HG03432 (cell line): ENCODE data around the gene ISLR2.

Experiments used
- ATAC-seq: cut with Tn5 transposase; IDR thresholded peaks from one replicate; pipeline ENCODE4 v1.9.1; 2021; ENCODE audit warnings: mild to moderate bottlenecking, moderate library complexity; ENCODE audit not compliant: unreplicated experiment

ISLR2 gene

DNA sequence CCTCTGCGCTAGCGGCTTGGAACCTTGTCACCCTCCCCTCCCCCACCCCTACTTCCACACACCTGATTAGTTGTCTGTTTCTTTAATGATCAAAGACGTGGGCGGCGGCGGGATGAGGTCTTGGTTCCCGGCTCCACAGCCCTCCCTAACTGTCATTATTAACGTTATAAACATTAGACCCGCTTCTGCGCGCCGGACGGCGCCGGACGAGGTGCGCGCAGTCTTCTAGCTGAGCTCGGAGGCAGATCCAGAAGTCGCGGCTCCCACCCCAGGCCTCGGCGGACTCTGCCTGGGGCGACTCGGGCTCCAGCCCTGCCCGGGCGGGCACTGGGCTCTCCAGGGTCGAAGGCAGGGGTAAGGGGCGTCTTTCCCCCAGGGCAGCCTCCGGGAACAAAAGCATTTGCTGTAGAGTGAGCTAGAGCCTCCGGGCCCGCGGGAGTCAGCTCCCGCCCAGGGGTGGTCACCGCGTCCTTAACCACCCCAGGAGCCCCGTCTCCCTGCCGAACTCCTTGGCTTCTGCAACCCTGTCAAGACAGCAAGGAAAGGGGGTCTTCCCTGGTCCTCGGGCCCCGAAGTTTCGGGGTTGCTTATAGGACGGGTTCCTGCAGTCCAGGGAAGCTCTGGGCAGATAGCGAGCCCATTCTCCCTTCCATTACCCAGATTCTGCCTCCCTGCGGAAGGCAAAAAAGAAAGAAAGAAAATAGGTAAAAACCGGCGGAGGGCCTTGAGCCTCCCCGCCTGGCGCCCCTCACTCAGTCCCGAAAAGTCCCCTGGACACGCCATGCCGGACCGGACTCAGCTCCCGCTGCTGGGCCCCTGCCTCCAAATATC, 2.2 kb upstream of the ISLR2 start:
- ATAC-seq, result no peak

DNA sequence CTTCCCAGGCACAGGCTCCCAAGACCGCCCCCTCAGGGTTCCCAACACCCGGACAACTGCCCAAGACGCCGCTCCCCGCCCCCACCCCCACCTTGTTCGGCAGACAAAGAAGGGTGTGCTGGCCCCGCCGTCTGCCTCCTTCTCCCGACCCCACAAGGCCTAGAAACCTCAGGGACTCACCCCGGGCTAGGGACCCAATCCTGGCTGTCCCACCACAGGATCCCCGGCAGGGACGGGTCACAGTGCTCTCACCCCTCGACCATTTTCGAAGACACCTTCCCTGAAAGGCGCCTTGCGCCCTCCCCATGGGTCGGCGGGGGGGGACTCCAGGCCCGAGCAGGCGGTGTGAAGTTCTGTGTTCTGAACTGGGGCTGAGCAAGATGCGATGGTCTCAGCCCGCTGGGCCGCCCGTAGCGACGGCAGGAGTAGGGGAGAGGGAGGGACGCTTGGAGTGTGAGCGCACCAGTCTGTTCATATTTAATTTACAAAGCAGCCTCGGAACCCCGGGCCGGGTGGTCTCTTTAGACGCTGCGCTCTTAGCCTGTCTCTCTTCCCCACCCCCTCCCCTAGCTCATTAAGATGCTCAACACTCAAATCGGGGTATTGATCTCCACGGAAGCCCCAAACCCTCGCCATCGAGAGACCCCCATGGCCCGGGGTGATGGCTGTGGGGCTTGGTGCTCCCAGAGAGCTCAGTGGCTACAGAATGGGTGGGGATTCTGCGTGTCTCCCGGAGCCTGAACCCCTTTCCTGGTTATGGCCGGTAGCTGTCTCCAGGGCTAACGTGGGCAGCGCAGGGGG, 1.4 kb upstream of the ISLR2 start:
- no peak for ATAC-seq

DNA sequence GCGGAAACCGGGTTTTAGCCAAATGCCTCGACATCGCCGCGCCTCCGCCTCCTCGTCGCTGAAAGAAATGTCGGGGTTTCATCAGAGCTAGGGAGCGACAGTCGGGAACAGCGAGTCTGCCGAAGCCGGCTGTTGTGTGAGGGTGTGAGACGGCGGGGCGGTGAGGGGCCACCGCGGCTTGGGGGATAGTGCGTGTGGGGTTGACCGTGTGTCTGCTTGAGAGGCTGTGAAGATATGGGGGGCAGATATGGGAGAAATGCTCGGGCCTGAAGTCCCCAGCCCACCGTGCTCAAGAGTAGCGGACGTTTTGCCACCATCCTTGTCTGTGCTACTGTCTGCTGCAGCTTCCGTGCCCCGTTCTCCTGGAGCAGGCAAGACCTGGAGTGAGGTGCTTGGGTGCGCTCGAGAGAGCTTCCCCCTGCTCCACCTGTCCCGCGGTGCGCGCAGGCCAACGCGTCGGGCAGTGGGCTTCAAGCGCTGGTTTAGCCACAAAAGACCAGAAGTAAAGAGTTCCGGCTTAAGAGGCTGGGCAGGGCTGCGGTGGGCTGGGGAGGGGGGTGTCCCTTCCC, 716 bp upstream of the ISLR2 start:
- no peak for ATAC-seq

DNA sequence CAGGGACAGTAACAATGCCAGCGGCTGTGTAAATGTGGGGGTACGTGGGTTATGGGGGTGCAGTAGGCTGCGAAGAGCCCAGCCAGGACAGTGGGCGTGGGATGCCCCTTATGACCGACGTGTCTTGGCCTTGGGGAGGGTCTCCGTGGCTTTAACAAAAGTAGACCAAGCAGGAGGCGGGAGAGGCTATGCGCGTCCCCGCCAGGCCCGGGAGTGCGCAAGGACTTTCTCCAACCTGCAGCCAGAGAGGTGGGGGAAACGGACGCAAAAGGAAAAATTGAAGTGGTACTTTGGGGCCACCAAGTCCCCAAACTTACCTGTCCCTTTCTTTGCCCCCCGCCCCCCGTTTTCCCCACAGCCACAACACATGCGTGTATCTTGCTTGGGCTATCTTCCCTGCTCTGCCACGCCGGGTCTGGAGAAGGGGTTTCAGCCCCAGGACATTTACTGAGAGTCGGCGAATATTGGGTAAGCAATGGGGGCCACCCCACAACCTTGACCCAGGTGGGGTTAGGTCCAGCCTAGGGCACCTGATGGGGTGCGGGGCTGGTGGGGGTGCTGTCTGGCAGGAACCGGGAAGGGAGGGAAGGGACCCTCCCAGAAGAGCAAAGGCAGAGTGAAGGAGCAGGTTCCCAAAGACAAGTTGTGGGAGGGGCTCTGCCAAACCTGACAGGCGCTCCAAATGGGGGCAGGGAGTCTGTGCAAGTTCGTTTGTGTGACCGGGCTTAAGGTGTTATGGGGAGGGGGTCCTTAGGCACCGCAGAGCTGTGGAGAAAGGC, 652 bp downstream of the ISLR2 start:
- no peak for ATAC-seq

DNA sequence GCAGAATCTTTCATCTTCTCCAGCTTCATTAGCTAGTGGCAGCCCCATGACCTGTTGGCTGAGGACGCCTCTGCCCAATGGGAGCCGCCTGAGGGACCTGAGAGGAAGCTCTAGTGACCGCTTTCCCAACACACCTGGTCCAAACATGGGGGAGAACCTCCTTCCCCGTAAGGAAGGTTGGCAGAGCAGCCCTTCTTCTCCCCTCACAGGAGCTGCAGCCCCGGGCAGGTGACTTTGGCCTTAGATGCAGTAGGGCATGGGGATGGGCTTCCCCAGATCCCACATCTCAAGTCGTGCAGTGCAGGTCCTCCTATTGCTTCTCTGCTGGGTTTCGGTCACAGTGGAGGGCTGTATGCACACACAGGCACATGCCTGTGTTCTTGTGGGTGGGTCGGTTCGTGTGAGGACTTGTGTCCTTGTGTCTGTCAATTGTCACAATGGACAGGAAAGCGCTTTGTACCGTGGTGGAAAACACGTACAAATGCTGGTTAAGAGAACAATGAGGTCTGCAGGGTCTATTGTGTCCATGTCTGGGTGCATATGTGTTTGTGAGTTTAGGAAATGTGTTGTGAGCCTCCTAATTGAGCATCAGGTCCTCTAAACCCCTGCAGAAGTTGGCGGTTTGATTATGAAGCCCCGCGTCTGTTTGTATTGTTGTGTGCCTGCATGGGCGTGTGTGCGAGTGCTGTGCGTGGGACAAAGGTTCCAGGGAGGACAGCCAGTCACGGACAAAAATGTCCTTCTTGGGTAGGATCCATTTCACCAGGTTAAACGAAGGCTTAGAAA, 1.4 kb downstream of the ISLR2 start:
- no peak for ATAC-seq

DNA sequence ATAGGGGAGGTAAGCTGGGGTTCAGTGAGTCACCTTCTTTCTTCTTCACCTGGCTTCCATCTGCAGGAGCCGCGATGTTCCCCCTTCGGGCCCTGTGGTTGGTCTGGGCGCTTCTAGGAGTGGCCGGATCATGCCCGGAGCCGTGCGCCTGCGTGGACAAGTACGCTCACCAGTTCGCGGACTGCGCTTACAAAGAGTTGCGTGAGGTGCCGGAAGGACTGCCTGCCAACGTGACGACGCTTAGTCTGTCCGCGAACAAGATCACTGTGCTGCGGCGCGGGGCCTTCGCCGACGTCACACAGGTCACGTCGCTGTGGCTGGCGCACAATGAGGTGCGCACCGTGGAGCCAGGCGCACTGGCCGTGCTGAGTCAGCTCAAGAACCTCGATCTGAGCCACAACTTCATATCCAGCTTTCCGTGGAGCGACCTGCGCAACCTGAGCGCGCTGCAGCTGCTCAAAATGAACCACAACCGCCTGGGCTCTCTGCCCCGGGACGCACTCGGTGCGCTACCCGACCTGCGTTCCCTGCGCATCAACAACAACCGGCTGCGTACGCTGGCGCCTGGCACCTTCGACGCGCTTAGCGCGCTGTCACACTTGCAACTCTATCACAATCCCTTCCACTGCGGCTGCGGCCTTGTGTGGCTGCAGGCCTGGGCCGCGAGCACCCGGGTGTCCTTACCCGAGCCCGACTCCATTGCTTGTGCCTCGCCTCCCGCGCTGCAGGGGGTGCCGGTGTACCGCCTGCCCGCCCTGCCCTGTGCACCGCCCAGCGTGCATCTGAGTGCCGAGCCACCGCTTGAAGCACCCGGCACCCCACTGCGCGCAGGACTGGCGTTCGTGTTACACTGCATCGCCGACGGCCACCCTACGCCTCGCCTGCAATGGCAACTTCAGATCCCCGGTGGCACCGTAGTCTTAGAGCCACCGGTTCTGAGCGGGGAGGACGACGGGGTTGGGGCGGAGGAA, 2.6 kb downstream of the ISLR2 start:
- ATAC-seq, result no peak

DNA sequence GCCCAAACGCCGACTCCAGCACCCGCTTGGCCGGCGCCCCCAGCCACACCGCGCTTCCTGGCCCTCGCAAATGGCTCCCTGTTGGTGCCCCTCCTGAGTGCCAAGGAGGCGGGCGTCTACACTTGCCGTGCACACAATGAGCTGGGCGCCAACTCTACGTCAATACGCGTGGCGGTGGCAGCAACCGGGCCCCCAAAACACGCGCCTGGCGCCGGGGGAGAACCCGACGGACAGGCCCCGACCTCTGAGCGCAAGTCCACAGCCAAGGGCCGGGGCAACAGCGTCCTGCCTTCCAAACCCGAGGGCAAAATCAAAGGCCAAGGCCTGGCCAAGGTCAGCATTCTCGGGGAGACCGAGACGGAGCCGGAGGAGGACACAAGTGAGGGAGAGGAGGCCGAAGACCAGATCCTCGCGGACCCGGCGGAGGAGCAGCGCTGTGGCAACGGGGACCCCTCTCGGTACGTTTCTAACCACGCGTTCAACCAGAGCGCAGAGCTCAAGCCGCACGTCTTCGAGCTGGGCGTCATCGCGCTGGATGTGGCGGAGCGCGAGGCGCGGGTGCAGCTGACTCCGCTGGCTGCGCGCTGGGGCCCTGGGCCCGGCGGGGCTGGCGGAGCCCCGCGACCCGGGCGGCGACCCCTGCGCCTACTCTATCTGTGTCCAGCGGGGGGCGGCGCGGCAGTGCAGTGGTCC, 3.5 kb downstream of the ISLR2 start:
- no peak for ATAC-seq

DNA sequence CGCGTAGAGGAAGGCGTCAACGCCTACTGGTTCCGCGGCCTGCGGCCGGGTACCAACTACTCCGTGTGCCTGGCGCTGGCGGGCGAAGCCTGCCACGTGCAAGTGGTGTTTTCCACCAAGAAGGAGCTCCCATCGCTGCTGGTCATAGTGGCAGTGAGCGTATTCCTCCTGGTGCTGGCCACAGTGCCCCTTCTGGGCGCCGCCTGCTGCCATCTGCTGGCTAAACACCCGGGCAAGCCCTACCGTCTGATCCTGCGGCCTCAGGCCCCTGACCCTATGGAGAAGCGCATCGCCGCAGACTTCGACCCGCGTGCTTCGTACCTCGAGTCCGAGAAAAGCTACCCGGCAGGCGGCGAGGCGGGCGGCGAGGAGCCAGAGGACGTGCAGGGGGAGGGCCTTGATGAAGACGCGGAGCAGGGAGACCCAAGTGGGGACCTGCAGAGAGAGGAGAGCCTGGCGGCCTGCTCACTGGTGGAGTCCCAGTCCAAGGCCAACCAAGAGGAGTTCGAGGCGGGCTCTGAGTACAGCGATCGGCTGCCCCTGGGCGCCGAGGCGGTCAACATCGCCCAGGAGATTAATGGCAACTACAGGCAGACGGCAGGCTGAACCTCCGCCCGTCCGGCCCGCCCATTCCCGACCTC, 4.1 kb downstream of the ISLR2 start:
- no peak for ATAC-seq

DNA sequence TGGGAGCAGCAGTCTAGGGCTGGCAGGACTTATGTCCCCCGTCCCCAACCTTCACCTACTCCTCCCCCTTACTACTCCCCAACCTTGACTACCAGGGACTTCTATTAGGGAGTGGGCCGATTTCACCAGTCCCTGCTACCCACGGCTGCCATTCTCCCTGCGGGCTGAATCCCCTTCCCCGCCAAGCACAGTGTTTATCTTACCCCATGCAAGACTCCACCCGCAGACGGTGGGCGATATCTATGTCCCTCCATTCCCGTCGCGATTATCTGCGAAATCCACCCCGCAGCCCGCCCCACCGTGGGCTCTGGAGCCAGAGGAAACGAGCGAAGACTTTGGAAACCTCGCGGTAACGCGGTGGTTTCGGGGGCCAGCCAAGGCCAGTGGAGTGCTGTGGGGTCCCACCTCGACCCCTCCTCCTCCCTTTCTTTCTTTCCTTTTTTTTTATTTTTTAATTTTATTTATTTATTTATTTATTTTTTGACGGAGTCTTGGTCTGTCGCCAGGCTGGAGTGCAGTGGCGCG, 4.7 kb downstream of the ISLR2 start:
- no peak for ATAC-seq

DNA sequence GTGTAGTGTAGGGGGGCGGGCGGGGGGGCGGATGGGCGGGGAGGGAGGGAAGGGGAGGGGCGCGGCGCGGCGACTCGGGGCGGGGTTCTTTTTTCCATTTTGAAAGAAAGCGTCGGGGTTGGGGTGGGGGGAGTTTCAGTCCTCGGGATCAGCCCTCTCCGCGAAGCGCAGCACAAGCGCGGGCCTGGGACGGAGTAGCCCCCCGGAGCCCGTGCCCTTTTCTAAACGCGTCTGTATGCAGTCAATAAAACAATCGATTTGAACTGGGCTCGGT, 6.1 kb downstream of the ISLR2 start:
- no peak for ATAC-seq

DNA sequence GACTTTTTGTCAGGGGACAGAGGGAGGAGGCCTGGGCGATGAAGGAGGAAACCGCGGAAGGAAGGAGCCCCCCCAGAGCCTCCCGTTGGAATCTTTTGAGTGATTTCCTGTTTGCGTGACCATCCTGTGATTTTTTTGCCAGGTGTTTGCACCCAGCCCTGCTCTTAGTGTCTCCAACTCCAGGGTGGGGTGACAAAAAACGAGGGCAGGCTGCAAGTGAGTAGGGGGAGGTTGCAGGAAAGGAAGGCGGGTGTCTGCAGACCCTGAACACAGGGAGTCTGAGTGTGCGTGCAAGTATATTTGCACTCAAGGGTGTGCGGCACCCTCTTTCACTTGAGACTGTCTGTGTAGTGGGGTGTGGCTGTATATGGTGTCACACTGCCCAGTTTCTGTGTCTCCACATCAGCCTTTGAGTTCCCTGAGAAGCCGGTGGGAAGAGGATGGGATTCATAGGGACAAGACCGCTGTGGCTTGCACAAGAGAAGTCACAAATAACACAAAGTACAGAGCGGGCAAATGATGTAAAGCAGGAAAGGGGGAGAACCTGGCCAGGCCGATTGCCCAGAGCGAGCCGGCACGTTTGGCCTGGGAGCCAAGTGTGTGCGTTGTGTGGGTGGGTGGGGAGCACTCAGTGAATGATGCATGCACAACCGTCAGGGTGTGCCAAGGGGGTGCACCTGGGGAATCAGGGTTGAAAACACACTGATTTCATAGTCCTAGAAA, 6.6 kb downstream of the ISLR2 start:
- no peak for ATAC-seq

DNA sequence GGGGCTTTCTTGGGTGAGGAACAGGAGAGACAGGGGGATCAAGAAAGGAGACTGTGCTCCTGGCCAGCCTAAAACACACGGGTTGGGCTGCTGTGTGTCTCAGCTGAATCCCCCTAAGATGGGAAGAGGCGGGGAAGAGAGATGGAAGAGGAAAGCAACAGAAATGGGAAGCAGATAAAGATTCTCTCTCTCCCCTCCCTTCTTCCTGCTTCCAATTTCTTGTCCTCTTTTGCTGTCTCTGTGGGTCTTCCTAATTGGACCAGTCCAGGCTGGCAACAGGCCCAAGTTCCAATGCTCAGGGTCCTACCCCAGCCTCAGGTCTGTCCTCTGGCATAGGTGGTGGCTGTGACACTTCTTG, 7.1 kb downstream of the ISLR2 start:
- ATAC-seq, result no peak

DNA sequence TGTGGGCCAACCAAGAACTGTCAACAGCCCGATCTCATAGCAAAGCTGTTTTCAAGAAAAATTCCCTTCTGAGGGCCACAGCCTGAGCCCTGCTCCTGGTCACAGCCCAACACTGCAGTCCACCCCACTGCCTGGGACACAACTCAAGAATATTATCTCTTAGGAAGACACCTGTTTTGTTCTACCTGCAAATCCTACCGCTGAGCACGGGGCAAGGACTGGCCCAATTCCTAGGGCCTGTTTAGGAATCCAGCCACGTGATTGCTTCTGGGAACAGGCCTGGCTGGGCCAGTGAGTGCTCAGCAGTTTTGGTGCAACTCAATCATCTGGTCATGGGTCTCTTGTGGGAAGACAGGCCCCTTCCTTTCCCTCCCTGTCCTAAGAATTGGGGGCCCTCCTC, 8.3 kb downstream of the ISLR2 start:
- ATAC-seq, result no peak

DNA sequence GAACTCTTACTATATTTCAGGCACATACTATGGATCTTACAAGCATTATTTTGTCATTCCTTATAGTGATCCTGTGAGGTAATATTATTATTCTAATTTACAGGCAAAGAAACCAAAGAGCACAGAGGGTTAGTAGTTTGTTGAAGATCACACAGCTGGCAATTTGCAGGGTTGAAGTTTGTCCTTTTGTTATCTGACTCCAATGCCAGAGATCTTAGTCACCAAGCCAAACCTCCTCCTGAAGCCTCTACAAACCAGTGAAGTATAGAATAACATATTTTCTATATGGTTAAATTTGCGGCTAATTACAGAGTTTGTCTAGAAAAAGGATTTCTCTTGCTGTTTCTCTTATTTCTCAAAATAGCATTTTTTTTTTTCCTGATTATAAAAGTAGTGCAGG, 11.2 kb downstream of the ISLR2 start:
- ATAC-seq, result no peak

DNA sequence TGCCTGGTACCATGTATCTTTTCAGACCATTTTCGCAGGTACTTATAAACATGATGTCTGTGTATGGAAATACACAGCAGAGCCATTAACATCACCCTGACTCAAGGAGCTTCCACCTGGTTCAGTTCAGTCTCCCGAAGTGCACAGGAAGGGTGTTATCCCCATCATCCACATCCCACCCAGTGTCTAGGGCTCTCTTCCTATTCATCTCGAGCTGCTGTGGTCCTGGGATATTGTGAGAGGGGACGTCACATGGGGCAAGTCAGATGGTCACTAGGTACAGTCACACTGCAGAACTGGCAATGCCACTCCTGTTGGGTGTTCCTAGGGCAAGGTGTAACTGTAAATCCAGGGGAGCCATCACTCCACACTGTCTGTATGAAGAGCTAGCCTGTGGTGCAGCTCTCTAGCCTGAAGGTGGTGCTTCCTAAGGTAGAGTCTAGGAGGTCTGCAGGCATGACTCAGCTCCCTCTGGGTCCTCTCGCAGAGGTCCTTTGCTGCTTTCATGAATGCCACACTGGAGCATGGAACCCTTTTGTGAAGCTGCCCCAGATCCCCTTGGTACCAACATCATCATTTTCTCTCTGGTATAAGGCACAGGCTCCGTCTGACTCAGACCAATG, 13.9 kb downstream of the ISLR2 start:
- ATAC-seq, result no peak

DNA sequence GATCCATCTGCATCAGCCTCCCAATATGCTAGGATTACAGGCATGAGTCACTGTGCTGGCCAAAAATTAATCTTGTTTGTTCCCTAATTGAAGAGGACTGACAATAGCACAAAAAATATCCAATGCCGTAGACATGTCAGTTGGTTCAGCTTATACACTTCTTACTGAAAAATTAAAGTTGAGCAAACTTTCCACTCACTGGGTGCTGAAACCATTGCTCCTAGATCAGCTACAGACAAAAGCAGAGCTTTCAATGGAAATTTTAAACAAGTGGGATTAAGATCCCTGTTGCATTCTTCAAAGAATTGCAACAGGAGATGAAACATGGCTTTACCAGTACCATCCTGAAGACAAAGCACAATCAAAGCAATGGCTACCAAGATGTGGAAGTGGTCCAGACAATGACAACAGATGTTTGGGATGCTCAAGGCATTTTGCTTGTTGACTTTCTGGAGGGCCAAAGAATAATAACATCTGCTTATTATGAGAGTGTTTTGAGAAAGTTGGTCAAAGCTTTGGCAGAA, 16.0 kb downstream of the ISLR2 start:
- ATAC-seq, result no peak

DNA sequence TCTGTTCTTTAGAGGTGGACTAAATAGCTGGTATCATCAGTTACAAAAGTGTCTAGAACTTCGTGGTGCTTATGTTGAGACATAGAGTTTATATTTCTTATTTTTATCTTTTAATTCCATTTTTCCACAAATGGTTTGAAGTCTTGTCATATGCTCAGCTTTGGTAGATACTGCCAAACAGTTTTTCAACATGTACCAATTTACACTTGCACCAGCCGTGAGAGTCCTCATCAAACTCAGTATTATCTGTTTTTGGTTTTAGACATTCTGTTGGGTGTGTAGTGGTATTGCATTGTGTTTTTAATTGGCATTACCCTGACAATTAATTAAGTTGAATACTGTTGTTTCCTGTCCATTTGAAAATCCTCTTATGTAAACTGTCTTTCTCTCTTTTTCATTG, 16.7 kb downstream of the ISLR2 start:
- ATAC-seq, result no peak
